Germinal center (tissue), 1 donor: ENCODE results near the gene MORN5.
"Not testable (repeated sequence)": the region's sequence is repeated elsewhere in the genome, so short reads cannot be mapped to it uniquely, and the experiment has no call there.

Experiments
- DNase-seq: peaks from one replicate; pipeline ENCODE4 v3.0.0; 2012; ENCODE audit warnings: mixed read lengths, low spot score

Gene MORN5

GRCh38 chr9:122159026-122159924 is at the start of gene MORN5, which contains the start of gene NDUFA8:
MORN5 (plus strand) TSS chr9:122159908; CDS start chr9:122159973, 65 bp downstream.
NDUFA8 (minus strand) TSS chr9:122159779; CDS start chr9:122159677, 102 bp downstream.
- DNase-seq, result peak; percentile 99

DNA sequence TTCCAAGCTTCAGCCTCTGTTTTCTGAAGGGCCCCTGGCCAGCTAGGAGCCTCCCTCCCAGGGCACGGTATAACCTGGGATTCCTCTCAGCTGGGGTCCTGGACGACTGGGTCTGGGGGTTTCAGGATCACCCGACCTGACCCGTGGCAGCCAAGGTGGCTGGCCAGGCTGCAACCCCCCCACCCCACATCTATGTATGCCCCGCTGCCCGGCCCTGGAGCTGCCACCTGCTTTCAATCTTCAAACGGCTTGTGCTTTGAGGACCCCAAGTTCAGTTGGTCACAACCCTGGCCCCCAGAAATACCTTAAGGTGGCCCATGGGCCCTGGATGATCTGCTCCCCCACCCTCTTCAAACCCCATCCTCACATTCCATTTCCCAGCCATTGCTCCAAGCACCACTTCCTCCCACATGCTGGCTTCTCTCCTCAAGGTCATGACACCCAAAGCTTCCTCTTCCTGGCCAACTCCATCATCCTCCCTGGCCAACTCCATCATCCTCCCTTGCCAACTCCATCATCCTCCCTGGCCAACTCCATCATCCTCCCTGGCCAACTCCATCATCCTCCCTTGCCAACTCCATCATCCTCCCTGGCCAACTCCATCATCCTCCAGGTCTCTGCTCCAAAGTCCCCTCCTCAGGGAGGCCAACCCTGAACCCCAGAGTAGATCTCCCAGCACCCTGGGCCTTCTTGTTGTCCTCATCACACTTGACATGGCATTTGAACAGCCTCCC is 49.4 kb upstream of the MORN5 start:
- no peak for DNase-seq

- DNase-seq, result no peak
Observed at GRCh38 chr9:122111413-122112085, 48.2 kb upstream of the MORN5 start.

GRCh38 chr9:122112238-122112637 is 47.5 kb upstream of the MORN5 start:
- DNase-seq, result no peak

DNA sequence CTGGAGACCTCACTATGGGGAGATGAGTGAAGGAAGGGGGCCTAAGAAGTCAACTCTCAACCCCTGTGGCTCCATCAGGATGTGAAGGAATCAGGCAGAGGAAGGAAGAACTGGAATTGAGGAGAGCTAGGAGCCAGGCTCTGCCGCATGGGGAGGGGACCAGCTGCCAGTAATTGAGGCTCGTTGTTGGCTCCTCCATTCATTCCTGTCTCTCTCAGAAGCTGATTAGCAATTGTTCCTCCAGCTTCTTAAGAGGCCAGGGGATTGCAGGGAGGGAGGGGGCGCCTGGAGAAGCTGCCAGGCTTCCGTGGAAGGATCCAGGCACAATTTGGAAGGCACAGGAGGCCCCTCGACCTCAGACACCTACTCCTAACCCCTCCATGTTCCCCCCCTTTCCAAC is 46.1 kb upstream of the MORN5 start:
- DNase-seq, result no peak

- DNase-seq, result no peak
Observed at GRCh38 chr9:122115176-122116035, 44.3 kb upstream of the MORN5 start.

GRCh38 chr9:122116040-122116439 is 43.7 kb upstream of the MORN5 start:
- DNase-seq, result no peak

GRCh38 chr9:122116448-122117173 is 43.1 kb upstream of the MORN5 start:
- no peak for DNase-seq

- not testable (repeated sequence) for DNase-seq
Observed at GRCh38 chr9:122117241-122117640, 42.5 kb upstream of the MORN5 start.

DNA sequence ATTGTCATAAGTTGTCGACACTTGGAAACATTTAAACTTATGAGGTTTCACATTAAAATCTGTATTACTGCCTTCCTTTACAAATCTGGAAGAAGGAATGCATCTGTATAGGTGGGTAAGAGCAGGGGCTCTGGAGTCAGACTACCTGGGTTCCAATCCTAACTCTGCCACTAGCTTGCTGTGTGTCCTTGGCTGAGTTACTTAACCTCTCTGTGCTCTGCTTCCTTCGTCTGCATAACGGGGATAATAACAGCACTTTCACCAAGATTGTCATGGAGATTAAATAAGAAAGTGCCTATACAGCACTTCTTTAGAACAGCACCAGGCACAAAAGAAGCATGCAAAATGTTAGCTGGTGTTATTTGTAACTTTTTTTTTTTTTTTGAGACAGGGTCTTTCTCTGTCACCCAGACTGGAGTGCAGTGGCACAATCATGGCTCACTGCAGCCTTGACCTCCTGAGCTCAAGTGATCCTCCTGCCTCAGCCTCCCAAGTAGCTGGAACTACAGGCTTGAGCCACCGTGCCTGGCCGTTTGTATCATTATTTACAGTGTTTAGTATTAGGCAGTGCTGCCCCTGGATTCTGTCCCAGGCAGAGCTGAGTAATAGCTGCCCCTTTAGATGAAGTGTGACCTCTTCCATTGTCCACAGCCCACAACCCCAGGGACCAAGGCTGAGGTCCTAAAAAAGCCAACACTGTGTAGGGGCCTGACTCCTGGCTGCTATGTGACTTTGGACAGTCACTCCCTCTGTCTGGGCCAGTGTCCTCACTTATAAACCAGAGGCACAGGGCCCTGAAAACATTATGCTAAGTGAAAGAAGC is 41.2 kb upstream of the MORN5 start:
- DNase-seq, result no peak

DNA sequence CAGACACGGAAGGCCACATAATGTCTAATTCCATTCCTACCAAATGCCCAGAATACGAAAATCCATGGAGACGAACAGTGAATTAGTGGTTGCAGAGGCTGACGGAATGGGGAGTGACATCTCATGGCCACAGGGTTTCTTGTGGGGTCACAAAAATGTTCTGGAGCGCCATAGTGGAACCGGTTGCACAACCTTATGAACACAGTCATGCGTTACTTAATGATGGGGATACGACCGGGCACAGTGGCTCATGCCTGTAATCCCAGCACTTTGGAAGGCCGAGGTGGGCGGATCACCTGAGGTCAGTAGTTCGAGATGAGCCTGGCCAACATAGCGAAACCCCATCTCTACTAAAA is 40.6 kb upstream of the MORN5 start:
- DNase-seq, result no peak

- DNase-seq, result no peak
Observed at GRCh38 chr9:122119721-122120120, 40.0 kb upstream of the MORN5 start.

DNA sequence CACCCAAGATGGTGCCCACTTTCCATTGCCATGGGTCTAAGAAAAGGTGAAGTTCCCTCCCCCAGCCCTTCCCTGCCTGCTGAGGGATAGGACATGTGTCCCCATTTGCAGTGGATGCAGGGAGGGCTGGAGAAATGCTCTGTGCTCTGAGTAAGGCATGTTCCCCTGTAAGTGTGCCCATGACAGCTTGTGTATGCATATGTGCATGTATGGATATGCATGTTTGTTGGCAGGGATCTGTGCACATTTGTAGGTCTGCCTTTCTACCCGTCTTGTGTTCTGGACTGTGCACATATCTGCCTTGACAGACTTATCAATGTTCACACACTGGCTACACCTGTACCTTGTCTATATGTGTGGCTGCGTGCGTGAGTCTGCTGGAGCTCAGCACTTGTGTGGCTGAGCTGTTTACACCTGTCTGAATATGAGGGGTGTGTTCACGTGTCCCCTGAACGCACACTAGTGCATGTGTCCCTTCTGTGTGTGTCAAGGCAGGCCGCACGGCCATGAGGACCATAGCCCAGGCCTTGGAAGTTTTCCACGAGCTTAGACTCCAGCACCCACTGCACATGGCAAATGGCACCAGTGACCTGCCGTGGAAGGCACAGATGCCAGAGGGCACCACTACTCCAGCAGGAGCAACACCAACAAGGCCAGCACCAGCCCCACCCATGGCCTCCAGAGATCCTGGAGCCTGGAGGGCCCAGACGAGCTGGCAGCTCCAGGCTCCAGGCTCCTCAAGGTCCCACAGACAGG is 39.2 kb upstream of the MORN5 start:
- no peak for DNase-seq

DNA sequence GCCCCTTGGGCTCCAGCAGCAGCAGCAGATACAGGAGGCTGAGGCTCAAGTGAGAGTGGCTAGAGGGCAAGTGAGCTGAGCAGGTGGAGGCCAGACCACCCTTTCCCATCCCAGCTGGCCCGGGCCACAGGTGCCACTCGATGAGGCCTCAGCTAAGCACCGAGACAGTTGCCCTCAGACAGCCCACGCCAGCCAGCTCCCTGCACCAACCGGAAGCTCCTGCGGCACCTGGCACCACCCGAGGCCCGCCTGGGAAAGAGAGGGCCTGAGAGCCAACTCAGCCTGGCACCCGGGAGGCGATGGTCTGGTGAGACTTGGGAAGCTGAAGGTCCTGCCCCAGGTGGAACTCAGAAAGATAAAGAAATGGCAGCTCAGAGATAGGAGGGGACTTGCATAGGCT is 38.3 kb upstream of the MORN5 start:
- no peak for DNase-seq

GRCh38 chr9:122121931-122122330 is 37.8 kb upstream of the MORN5 start:
- no peak for DNase-seq

GRCh38 chr9:122122468-122122867 is 37.2 kb upstream of the MORN5 start:
- no peak for DNase-seq

DNA sequence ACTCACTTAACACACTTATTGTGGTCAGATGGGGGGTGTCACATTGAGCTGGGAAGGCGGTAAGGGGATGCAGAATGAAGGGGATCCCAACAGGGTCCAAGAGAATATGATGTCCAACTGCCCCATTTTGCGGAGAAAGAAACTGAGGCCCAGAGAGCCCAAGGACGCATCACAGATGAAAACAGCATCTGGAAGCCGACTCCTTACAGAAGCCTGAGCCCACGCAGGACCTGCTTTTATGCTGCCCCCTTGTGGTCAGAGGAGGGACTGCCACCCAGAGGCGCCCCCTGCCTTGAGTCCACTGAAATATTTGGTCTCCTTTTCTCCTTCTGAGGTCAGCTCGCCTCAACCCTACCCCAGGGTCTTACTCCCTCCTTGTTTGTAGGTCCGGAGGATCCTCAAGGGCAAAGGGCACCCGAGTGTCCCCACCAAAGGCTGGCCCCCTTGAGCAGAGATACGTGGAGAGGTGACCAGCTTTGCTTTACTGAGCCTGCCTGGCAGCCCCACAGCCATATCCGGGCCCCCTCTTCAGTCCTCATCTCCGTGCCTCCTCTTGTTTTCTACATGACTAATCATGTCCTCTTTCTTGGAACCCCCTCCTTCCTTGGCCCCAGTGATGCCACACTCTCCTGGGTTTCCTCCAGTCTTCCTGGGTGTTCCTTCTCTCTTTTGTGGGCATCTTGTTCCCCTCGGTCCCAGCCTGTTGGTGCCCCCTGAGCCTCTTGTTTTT is 36.6 kb upstream of the MORN5 start:
- DNase-seq, result peak; percentile 78

DNA sequence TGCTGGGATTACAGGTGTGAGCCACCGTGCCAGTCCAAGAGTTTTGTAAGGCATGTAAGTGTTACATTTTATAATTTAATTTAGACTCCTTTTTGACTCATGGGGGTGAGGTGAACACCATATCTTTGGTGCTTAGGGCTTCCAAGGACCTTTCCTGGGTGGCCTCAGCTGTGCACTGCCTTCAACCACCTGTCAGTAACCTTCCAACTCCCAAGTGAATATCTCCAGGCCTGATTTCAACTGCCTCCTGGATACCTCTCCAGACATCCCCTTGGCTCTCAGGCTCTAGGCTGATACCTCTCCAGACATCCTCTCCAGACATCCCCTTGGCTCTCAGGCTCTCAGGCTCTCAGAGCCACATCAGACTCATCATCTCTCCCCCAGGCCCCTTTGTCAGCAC is 35.7 kb upstream of the MORN5 start:
- no peak for DNase-seq

DNA sequence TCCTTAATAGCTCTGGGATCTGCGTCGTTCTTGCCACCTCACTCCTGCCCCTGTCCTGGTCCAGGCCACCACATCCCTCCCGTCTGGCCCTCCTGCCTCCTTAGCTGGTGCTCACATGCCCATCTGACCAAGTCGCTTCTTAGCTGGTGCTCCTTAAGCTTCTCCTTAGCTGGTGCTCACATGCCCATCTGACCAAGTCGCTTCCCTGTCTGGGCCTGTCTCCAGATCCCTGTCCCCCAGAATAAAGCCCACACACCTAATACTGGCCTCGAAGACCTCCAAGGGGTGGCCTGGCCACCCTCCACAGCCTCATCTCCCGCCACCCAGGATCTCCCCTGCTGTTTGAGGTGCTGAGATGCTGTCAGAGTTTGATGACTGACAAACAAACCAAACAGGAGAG is 35.2 kb upstream of the MORN5 start:
- DNase-seq, result no peak
